Measurements from ENCODE around the gene SETMAR.

The SETMAR gene

GRCh38 chr3:4359805-4360502, 56.8 kb downstream of the SETMAR start:
- Histone ChIP-seq H3K27me3 (no peaks in the 10 kb centered on the region), H3K4me1 (ENCODE audit: control insufficient read depth in 1 of 2, insufficient read depth in 1 of 2, low read depth in 1 of 2, low read length in 1 of 2) (no peaks in the 10 kb centered on the region), H3K4me3 (ENCODE audit: low read depth in 1 of 2, low read length in 1 of 2) (no peak overlapping the region), H3K27ac (no peak overlapping the region), H3K36me3 (peaks cover 8% of the 10 kb centered on the region), H3K9me3 (no peaks in the 10 kb centered on the region)
- no peak for TF ChIP-seq CTCF (IDR thresholded peaks at IDR 0.05)

DNA sequence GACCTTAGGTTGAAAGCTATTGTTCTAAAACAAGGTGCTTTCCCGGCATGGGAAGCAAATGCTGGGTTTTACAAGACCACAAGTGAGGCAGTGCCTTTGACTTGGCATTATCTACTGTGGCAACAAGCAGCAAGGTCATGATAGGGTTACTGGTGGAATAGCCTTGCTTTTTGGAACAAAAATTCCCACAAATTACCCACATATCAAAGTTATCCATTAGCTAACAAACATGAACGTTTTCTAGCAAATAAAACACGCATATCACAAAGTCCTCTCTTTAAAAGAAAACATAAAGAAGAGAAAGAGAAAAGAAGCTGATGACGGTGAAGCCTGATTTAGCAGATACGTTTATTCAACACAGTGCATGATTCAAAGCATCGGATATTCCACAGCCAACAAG, 57.6 kb downstream of the SETMAR start:
- no peak overlapping the region for H3K4me3 ChIP-seq (ENCODE audit: low read depth in 1 of 2, low read length in 1 of 2)
- no peak overlapping the region for H3K27ac ChIP-seq
- H3K27me3 ChIP-seq, result no peaks in the 10 kb centered on the region
- no peaks in the 10 kb centered on the region for H3K9me3 ChIP-seq
- no peak for TF ChIP-seq CTCF (IDR thresholded peaks at IDR 0.05)
- peaks cover 8% of the 10 kb centered on the region for H3K36me3 ChIP-seq
- no peaks in the 10 kb centered on the region for H3K4me1 ChIP-seq (ENCODE audit: control insufficient read depth in 1 of 2, insufficient read depth in 1 of 2, low read depth in 1 of 2, low read length in 1 of 2)

GRCh38 chr3:4362523-4362922, 59.4 kb downstream of the SETMAR start:
- H3K27ac ChIP-seq, result no peak overlapping the region
- H3K27me3 ChIP-seq, result no peaks in the 10 kb centered on the region
- no peaks in the 10 kb centered on the region for H3K4me1 ChIP-seq (ENCODE audit: control insufficient read depth in 1 of 2, insufficient read depth in 1 of 2, low read depth in 1 of 2, low read length in 1 of 2)
- H3K36me3 ChIP-seq, result peaks cover 8% of the 10 kb centered on the region
- no peak overlapping the region for H3K4me3 ChIP-seq (ENCODE audit: low read depth in 1 of 2, low read length in 1 of 2)
- no peaks in the 10 kb centered on the region for H3K9me3 ChIP-seq
- TF ChIP-seq CTCF (IDR thresholded peaks at IDR 0.05), result no peak

Measured in neutrophil (primary cell).